CD4-positive, alpha-beta T cell (primary cell): Measurements from ENCODE around the gene EXOC3. TPM values are rescaled to one million over a fixed set of nuclear protein-coding genes. Genes with fewer than 3 reads are reported as not detected.
"Not testable (repeated sequence)": the region's sequence is repeated elsewhere in the genome, so short reads cannot be mapped to it uniquely, and the experiment has no call there.

Experiments
- ATAC-seq: fragments of 200-7000 bp; cut with Tn5 transposase; one replicate; pipeline ENCODE4 v1.10.0; 2022; ENCODE audit warnings: mild to moderate bottlenecking; ENCODE audit not compliant: poor library complexity
- CTCF ChIA-PET: fragments of 350-600 bp; sonication (Branson Sonifier 250); formaldehyde crosslinking; loops from one replicate; lab custom pipeline; 2021; ENCODE audit warnings: antibody characterized with exemption, inconsistent platforms; lab: Charles Lee
- POLR2A ChIA-PET: fragments of 350-600 bp; sonication (Branson Sonifier 250); formaldehyde crosslinking; loops from one replicate; lab custom pipeline; 2021; ENCODE audit warnings: antibody characterized with exemption, inconsistent platforms; lab: Charles Lee
- DNase-seq, 14 experiments: peaks; one replicate each; pipeline ENCODE4 v3.0.0-alpha.2; 2013 to 2020; ENCODE audit warnings: mixed read lengths in 2 of 14
- H3K27ac ChIP-seq, 2 donors: one replicate each; pipeline versions ENCODE4 v1.5.1 to v1.7.0; 2013; ENCODE audit warnings: low read length in 2 of 2, low read depth in 1 of 2, mild to moderate bottlenecking in 1 of 2
- H3K27me3 ChIP-seq, 2 experiments: 1 replicate in 1 of 2; 2 replicates in 1 of 2; pipeline versions ENCODE4 v1.6.1 to v1.7.0; 2013; ENCODE audit warnings: low read length in 2 of 2, control low read depth in 1 of 2, mild to moderate bottlenecking in 1 of 2, moderate library complexity in 1 of 2; ENCODE audit not compliant: insufficient read depth in 2 of 2, control insufficient read depth in 1 of 2
- H3K36me3 ChIP-seq: one replicate; pipeline ENCODE4 v1.6.1; 2013; ENCODE audit warnings: low read length, control low read depth; ENCODE audit not compliant: insufficient read depth
- H3K4me1 ChIP-seq: one replicate; pipeline ENCODE4 v1.6.1; 2013; ENCODE audit warnings: low read length, control low read depth; ENCODE audit not compliant: insufficient read depth
- H3K4me3 ChIP-seq: one replicate; pipeline ENCODE4 v1.5.1; 2013; ENCODE audit warnings: mild to moderate bottlenecking, low read length, moderate library complexity
- H3K9me3 ChIP-seq, 2 experiments: 1 replicate in 1 of 2; 2 replicates in 1 of 2; pipeline versions ENCODE4 v1.6.1 to v1.7.0; 2013; ENCODE audit warnings: low read length in 2 of 2, mild to moderate bottlenecking in 2 of 2, control low read depth in 1 of 2, moderate library complexity in 1 of 2; ENCODE audit not compliant: control insufficient read depth in 1 of 2, insufficient read depth in 1 of 2
- H3K27ac Mint-ChIP-seq: one replicate; pipeline ENCODE4 v1.8.0; 2020; ENCODE audit warnings: mixed read lengths
- H3K27me3 Mint-ChIP-seq: one replicate; pipeline ENCODE4 v1.8.0; 2021; ENCODE audit warnings: mixed read lengths
- H3K36me3 Mint-ChIP-seq: one replicate; pipeline ENCODE4 v1.8.0; 2021; ENCODE audit warnings: low read depth, mixed read lengths
- H3K4me1 Mint-ChIP-seq: one replicate; pipeline ENCODE4 v1.8.0; 2021; ENCODE audit warnings: low read depth, mixed read lengths
- H3K4me3 Mint-ChIP-seq: one replicate; pipeline ENCODE4 v1.8.0; 2020; ENCODE audit warnings: mild to moderate bottlenecking, mixed read lengths
- H3K9me3 Mint-ChIP-seq: one replicate; pipeline ENCODE4 v1.8.0; 2020; ENCODE audit warnings: mixed read lengths
- intact Hi-C, 2 experiments: fragments of 100-400 bp; cut with DNase I in 1 of 2; cut with micrococcal nuclease in 1 of 2; formaldehyde crosslinking; loops; one replicate each; pipeline versions ENCODE4 v1.15.1 to v1.9.0; 2023 to 2025; cut with DNase I, micrococcal nuclease
- total RNA-seq, 174 experiments: library from RNA in 2 of 174; stranded (reverse) in 2 of 174; gene quantifications; one replicate each; pipeline ENCODE4 v1.2.3 and lab custom pipeline; 2021 to 2026
- TF ChIP-seq, protein P1 (sequence below): fragments of 200-600 bp; IDR thresholded peaks from one replicate; pipeline ENCODE4 v1.8.0; 2022; ENCODE audit warnings: antibody characterized with exemption, mild to moderate bottlenecking

EXOC3 gene
- total RNA-seq, 2 experiments from 2014 or later: 82.4 to 84.1 TPM

DNA sequence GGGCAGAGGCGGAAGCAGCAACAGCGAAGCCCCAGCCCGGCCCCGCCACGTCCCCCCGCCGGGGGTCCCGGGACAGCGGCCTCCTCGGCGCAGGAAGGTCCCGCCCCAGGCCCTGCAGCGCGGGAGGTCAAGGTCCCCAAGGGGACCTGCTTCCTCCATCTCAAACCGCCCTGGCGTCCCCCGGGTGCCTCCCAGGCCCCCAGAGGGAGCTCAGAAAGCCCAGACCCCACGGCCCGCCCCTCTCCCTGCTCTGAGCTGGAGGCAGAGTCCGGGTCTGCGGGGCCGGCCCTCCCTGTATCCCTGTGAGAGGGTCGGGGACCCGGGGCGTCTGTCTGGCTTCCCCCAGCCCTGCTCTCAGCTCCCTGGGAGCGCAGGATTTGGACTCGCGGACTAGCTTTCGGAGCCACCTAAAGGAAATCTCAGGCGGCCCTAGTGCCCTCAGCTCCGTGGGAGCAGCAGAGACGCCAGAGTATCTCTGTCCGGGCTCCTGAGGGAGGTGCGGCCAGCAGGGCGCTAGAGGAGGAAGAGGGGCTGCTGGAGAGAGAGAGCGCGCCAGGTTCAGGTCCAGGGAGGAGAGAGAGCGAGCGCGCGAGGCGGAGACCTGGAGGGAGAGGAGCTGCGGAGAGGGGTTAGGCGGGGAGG lies 30.7 kb downstream of the EXOC3 start:
- peaks cover 16% of the 10 kb centered on the region for H3K36me3 Mint-ChIP-seq
- Histone ChIP-seq H3K27ac (no peak overlapping the region), H3K9me3 (peaks cover 0 to 26% of the 10 kb centered on the region in 2 experiments), H3K27me3 (peaks cover 18% of the 10 kb centered on the region in 2 experiments), H3K4me3 (peak overlapping the region; percentile 75), H3K4me1 (peaks cover 42% of the 10 kb centered on the region), H3K36me3 (peaks cover 13% of the 10 kb centered on the region)
- POLR2A ChIA-PET: interaction anchor here (0.8 to 3.2 kb wide), 4 partner anchors 10 to 1327 kb away, joined by 3 to 22 read pairs (median 10); partner anchors contain the start of gene NDUFS6
- DNase-seq (peak in 8 of 14 experiments; percentile 8 to 54 (median 33)), ATAC-seq (no peak)
- TF ChIP-seq, protein P1, sequence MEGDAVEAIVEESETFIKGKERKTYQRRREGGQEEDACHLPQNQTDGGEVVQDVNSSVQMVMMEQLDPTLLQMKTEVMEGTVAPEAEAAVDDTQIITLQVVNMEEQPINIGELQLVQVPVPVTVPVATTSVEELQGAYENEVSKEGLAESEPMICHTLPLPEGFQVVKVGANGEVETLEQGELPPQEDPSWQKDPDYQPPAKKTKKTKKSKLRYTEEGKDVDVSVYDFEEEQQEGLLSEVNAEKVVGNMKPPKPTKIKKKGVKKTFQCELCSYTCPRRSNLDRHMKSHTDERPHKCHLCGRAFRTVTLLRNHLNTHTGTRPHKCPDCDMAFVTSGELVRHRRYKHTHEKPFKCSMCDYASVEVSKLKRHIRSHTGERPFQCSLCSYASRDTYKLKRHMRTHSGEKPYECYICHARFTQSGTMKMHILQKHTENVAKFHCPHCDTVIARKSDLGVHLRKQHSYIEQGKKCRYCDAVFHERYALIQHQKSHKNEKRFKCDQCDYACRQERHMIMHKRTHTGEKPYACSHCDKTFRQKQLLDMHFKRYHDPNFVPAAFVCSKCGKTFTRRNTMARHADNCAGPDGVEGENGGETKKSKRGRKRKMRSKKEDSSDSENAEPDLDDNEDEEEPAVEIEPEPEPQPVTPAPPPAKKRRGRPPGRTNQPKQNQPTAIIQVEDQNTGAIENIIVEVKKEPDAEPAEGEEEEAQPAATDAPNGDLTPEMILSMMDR: no peak
- H3K27ac Mint-ChIP-seq: peak overlapping the region; percentile 15
- H3K27me3 Mint-ChIP-seq: peaks cover 20% of the 10 kb centered on the region
- H3K9me3 Mint-ChIP-seq: no peaks in the 10 kb centered on the region
- CTCF ChIA-PET: no interaction called here
- peak overlapping the region; percentile 89 for H3K4me3 Mint-ChIP-seq
- peaks cover 27% of the 10 kb centered on the region for H3K4me1 Mint-ChIP-seq
- intact Hi-C loops: loop anchor here in 1 of 2 experiments (2.0 to 5.0 kb wide), 3 partner anchors 137 to 251 kb away; partner anchors contain the start of gene PDCD6

DNA sequence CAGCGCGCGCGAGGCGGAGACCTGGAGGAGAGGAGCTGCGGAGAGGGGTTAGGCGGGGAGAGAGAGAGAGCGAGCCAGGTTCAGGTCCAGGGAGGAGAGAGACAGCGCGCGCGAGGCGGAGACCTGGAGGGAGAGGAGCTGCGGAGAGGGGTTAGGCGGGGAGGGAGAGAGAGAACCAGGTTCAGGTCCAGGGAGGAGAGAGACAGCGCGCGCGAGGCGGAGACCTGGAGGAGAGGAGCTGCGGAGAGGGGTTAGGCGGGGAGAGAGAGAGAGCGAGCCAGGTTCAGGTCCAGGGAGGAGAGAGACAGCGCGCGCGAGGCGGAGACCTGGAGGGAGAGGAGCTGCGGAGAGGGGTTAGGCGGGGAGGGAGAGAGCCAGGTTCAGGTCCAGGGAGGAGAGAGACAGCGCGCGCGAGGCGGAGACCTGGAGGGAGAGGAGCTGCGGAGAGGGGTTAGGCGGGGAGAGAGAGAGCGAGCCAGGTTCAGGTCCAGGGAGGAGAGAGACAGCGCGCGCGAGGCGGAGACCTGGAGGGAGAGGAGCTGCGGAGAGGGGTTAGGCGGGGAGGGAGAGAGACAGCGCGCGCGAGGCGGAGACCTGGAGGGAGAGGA lies 31.4 kb downstream of the EXOC3 start:
- Mint-ChIP-seq H3K4me3 (peak overlapping the region; percentile 80), H3K36me3 (peaks cover 16% of the 10 kb centered on the region), H3K4me1 (peaks cover 27% of the 10 kb centered on the region), H3K27me3 (peaks cover 20% of the 10 kb centered on the region)
- Histone ChIP-seq H3K4me3 (peak overlapping the region; percentile 75), H3K27me3 (peaks cover 23% of the 10 kb centered on the region in 2 experiments), H3K9me3 (peaks cover 0 to 33% of the 10 kb centered on the region in 2 experiments), H3K4me1 (peaks cover 42% of the 10 kb centered on the region), H3K36me3 (peaks cover 12% of the 10 kb centered on the region)
- H3K27ac ChIP-seq, CTCF ChIA-PET, H3K27ac Mint-ChIP-seq, H3K9me3 Mint-ChIP-seq, ATAC-seq: not testable (repeated sequence)
- POLR2A ChIA-PET: interaction anchor here (0.9 to 3.2 kb wide), 3 partner anchors 10 to 137 kb away, joined by 3 to 22 read pairs (median 17); no protein-coding TSS in a partner anchor
- peak in 1 of 14 experiments; percentile 3 for DNase-seq
- intact Hi-C loops: loop anchor here in 1 of 2 experiments (5.0 kb wide), 2 partner anchors 202 to 252 kb away; partner anchors contain the start of gene PDCD6

DNA sequence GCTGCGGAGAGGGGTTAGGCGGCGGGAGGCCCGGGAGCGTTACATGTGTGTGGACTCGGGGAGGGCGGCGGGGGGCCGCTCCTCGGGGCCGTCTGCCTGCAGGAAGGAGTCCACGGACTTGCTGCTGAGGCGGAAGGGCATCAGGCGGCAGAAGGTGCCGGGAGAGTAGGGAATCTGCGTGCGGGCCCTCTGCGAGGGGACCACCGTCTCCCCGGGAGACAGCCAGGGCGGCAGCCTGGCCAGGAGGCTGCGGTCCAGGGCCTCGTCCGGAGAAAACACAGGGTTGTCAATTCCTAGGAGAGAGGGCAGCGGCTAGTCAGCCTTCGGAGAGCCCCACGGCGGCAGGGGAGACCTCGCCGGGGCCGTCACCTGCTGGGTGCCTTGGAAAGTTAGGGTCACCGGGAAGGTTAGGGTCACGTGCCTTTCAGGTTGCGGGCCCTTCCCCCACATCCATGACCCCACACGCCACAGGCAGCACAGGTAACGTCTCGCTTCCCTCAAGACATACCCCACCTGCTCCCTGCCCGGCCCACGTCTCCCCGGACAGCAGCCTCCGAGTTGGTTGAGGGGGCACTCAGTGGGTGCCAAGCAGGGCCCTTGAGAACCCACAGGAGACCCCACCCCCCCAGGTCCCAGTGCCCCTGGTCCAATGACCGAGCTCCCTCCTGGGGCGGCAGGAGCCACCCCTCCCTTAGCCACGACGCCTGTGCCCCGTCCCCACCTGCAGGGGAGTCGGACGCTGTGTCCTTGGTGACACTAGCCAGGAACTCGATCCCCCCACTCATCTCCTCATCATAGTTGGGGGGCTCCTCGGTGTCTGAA lies 32.1 kb downstream of the EXOC3 start:
- Mint-ChIP-seq H3K27ac (no peak overlapping the region), H3K9me3 (no peaks in the 10 kb centered on the region), H3K27me3 (peaks cover 25% of the 10 kb centered on the region), H3K4me1 (peaks cover 23% of the 10 kb centered on the region), H3K4me3 (peak overlapping the region; percentile 80), H3K36me3 (peaks cover 11% of the 10 kb centered on the region)
- H3K4me3 ChIP-seq: peak overlapping the region; percentile 41
- peaks cover 23% of the 10 kb centered on the region in 2 experiments for H3K27me3 ChIP-seq
- intact Hi-C loops: loop anchor here in 1 of 2 experiments (5.0 kb wide), 2 partner anchors 203 to 253 kb away; partner anchors contain the start of gene PDCD6
- H3K27ac ChIP-seq: no peak overlapping the region
- ChIA-PET CTCF (no interaction called here), POLR2A (interaction anchor here (1.2 kb wide), 1 partner anchor 11 kb away, joined by 3 read pairs; no protein-coding TSS in a partner anchor)
- DNase-seq (peak in 3 of 14 experiments; percentile 10 to 35 (median 14)), ATAC-seq (no peak)
- H3K4me1 ChIP-seq: peaks cover 42% of the 10 kb centered on the region
- TF ChIP-seq, protein P1: no peak
- peaks cover 0 to 39% of the 10 kb centered on the region in 2 experiments for H3K9me3 ChIP-seq
- peaks cover 7% of the 10 kb centered on the region for H3K36me3 ChIP-seq
